HL-60/S4 (cell line): Measurements from ENCODE around the gene KBTBD2.
"Not testable (repeated sequence)": the region's sequence is repeated elsewhere in the genome, so short reads cannot be mapped to it uniquely, and the experiment has no call there.

Source experiments
- in situ Hi-C: fragments of 300-500 bp; cut with MboI; formaldehyde crosslinking; loops from 2 replicates; pipeline ENCODE4 v1.14.3; 2022; ENCODE audit warnings: low sequenced_read_pairs

The KBTBD2 gene

GRCh38 chr7:32857063-32857462, 34.5 kb downstream of the KBTBD2 start:
- in situ Hi-C loops = not testable (repeated sequence)

- in situ Hi-C loops = not testable (repeated sequence)
Observed at GRCh38 chr7:32855837-32856775, 35.5 kb downstream of the KBTBD2 start.

GRCh38 chr7:32850654-32851053, 40.9 kb downstream of the KBTBD2 start:
- in situ Hi-C loops = not testable (repeated sequence)

DNA sequence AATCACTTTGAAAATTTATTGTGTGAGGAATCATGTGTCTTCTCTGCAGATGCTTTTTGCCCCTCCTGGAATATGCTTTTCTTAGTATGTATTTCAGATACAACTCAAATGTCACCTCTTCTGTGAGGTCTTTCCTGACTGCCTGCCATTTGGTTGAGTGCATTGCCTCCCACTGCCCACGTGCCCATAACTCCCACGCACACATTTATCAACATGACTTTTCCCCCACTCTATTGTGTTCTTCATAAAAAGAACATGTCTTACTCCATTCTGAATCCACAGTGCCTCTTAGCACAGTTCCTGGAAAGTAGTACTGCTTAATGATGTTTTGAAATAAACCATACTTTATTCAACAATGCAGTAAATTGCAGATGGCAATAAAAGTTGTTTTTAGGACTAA, 42.9 kb downstream of the KBTBD2 start:
- in situ Hi-C loops = not testable (repeated sequence)

DNA sequence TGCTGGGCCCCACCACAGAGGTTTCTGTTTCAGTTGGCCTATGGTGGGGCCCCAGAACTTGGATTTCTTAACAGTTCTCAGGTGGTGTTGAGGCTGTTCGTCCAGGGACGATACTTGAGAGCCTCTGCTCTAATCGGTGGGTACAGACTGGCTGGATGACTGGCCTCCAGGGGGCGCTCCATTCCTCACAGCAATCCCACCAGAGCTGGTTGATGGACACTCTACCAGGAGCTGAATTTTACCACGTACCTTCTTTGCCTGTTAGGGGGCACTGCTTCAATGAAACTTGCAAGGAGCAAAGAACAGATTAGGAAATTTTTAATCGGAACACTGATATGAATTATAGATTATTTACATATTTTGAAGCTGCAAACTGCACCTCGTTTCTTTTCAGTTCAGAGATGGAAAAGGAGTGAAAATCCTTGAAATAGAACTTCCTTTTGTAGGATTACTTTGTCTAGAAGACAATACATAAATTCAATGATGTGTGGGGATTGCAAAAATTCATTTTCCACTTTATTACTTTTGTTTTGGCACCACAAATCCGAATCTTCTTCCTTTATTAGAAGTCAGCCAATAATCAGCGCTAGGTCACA, 44.8 kb downstream of the KBTBD2 start:
- in situ Hi-C loops = no loop called here

GRCh38 chr7:32844748-32845147, 46.8 kb downstream of the KBTBD2 start:
- in situ Hi-C loops = not testable (repeated sequence)

- in situ Hi-C loops = not testable (repeated sequence)
Observed at GRCh38 chr7:32843763-32844162, 47.8 kb downstream of the KBTBD2 start.

DNA sequence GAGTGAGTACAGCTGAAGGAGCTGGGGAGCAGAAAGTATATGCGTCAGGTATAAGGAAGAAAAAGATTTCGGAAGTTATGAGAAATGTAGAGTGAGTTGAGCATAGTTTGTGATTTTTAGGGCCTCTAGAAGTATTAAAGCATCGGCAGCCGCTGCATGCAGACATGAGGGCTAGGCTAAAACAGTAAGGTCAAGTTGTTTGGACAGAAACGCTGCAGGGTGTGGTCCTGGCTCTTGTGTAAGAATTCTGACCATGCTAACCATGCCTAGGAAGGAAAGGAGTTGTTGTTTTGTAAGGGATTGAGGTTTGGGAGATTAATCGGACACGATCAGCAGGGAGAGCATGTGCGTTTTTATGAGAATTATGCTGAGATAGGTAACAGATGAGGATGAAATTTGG, 51.7 kb downstream of the KBTBD2 start:
- in situ Hi-C loops = not testable (repeated sequence)

DNA sequence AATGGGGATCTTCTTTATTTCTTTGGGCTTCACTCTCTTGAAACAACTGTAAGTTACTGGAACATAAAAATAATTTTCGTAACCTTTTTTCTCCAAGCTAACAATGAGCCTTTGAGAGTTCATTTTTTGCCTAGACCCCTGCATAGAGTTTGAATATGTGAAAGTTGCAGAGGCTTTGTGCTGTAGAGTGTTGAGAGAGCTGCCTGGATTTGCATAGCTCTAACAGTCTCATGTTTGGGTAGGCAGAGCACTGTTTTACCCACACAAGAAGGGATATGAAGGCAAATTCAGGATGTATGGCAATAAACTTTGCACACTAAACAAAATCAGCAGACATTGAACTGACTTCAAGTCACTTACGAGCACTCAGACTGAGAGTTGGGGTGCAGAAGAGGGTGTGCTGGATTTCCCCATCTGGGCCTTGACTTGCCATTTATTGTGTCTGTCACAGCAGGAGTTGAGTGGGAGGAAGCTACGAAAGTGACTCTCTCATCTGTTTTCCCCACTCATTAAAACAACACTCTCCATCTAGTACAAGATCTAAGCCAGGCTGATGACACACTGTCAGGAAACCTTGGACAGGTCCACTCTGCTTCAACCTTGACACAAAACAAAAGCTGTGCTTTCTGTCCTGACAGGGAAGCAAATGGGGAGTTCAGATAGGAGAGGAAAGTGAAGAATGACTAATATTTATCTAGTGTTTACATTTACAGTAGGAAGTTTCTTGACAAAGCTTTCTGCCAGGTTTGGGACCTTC, 62.4 kb downstream of the KBTBD2 start:
- in situ Hi-C loops = not testable (repeated sequence)
